ENCODE measurements around the gene OSBPL5. TPM values are rescaled to one million over a fixed set of nuclear protein-coding genes. Genes with fewer than 3 reads are reported as not detected.

OSBPL5 gene
- total and polyA plus RNA-seq, 4 donors: 15.2 to 51.5 (median 28.3) TPM

- Histone ChIP-seq H3K27me3 (ENCODE audit: control insufficient read depth in 3 of 3, insufficient read depth in 3 of 3, low read length in 2 of 3) (no peaks in the 10 kb centered on the region), H3K9ac (ENCODE audit: insufficient read depth in 1 of 2, low read length in 2 of 2) (no peak overlapping the region), H3K4me1 (ENCODE audit: control insufficient read depth in 5 of 5, insufficient read depth in 5 of 5, low read length in 5 of 5) (peaks cover 0 to 20% (median 8%) of the 10 kb centered on the region in 5 donors), H3K9me3 (ENCODE audit: control insufficient read depth in 4 of 4, insufficient read depth in 3 of 4, low read length in 3 of 4) (no peaks in the 10 kb centered on the region), H3K36me3 (ENCODE audit: control insufficient read depth in 4 of 4, insufficient read depth in 4 of 4, low read length in 4 of 4) (peaks cover 0 to 26% (median 1%) of the 10 kb centered on the region in 4 donors), H3K27ac (ENCODE audit: low read depth in 1 of 2, low read length in 1 of 2) (no peak overlapping the region), H3K4me3 (no peak overlapping the region)
- ATAC-seq (ENCODE audit: insufficient read depth, low FRiP score) (no peak), DNase-seq (no peak)
- no peak for TF ChIP-seq CTCF (IDR thresholded peaks at IDR 0.05; ENCODE audit: control extremely low read depth, extremely low read depth)
- 83 to 89% methylated on average over 12 of the region's 12 CpGs for WGBS, 2 donors
Observed at GRCh38 chr11:3046190-3046589, 118.9 kb downstream of the OSBPL5 start.

GRCh38 chr11:3044915-3045314, 120.2 kb downstream of the OSBPL5 start:
- Histone ChIP-seq H3K27ac (ENCODE audit: low read depth in 1 of 2, low read length in 1 of 2) (no peak overlapping the region), H3K9ac (ENCODE audit: insufficient read depth in 1 of 2, low read length in 2 of 2) (no peak overlapping the region), H3K36me3 (ENCODE audit: control insufficient read depth in 4 of 4, insufficient read depth in 4 of 4, low read length in 4 of 4) (peaks cover 0 to 35% (median 4%) of the 10 kb centered on the region in 4 donors), H3K4me1 (ENCODE audit: control insufficient read depth in 5 of 5, insufficient read depth in 5 of 5, low read length in 5 of 5) (peaks cover 0 to 20% (median 8%) of the 10 kb centered on the region in 5 donors), H3K27me3 (ENCODE audit: control insufficient read depth in 3 of 3, insufficient read depth in 3 of 3, low read length in 2 of 3) (no peaks in the 10 kb centered on the region), H3K4me3 (no peak overlapping the region), H3K9me3 (ENCODE audit: control insufficient read depth in 4 of 4, insufficient read depth in 3 of 4, low read length in 3 of 4) (no peaks in the 10 kb centered on the region)
- WGBS, 2 donors: 96 to 99% methylated on average over 12 of the region's 12 CpGs
- ATAC-seq (ENCODE audit: insufficient read depth, low FRiP score): no peak
- no peak for DNase-seq
- TF ChIP-seq CTCF (IDR thresholded peaks at IDR 0.05; ENCODE audit: control extremely low read depth, extremely low read depth): no peak

GRCh38 chr11:3044004-3044403, 121.1 kb downstream of the OSBPL5 start:
- Histone ChIP-seq H3K9ac (ENCODE audit: insufficient read depth in 1 of 2, low read length in 2 of 2) (no peak overlapping the region), H3K4me1 (ENCODE audit: control insufficient read depth in 5 of 5, insufficient read depth in 5 of 5, low read length in 5 of 5) (peaks cover 0 to 14% (median 8%) of the 10 kb centered on the region in 5 donors), H3K36me3 (ENCODE audit: control insufficient read depth in 4 of 4, insufficient read depth in 4 of 4, low read length in 4 of 4) (peaks cover 3 to 39% (median 5%) of the 10 kb centered on the region in 4 donors), H3K27ac (ENCODE audit: low read depth in 1 of 2, low read length in 1 of 2) (no peak overlapping the region), H3K27me3 (ENCODE audit: control insufficient read depth in 3 of 3, insufficient read depth in 3 of 3, low read length in 2 of 3) (no peaks in the 10 kb centered on the region), H3K4me3 (no peak overlapping the region), H3K9me3 (ENCODE audit: control insufficient read depth in 4 of 4, insufficient read depth in 3 of 4, low read length in 3 of 4) (no peaks in the 10 kb centered on the region)
- WGBS, 2 donors: 74 to 91% methylated on average over 6 of the region's 6 CpGs
- DNase-seq (no peak), ATAC-seq (ENCODE audit: insufficient read depth, low FRiP score) (no peak)
- TF ChIP-seq CTCF (IDR thresholded peaks at IDR 0.05; ENCODE audit: control extremely low read depth, extremely low read depth): no peak

GRCh38 chr11:3043315-3043871, 121.7 kb downstream of the OSBPL5 start:
- DNase-seq (no peak), ATAC-seq (ENCODE audit: insufficient read depth, low FRiP score) (peak; percentile 10)
- H3K27ac ChIP-seq (ENCODE audit: low read depth in 1 of 2, low read length in 1 of 2): no peak overlapping the region
- H3K9me3 ChIP-seq (ENCODE audit: control insufficient read depth in 4 of 4, insufficient read depth in 3 of 4, low read length in 3 of 4): no peaks in the 10 kb centered on the region
- no peaks in the 10 kb centered on the region for H3K27me3 ChIP-seq (ENCODE audit: control insufficient read depth in 3 of 3, insufficient read depth in 3 of 3, low read length in 2 of 3)
- WGBS, 2 donors: 84 to 91% methylated on average over 16 of the region's 16 CpGs
- no peak overlapping the region for H3K9ac ChIP-seq (ENCODE audit: insufficient read depth in 1 of 2, low read length in 2 of 2)
- H3K4me1 ChIP-seq (ENCODE audit: control insufficient read depth in 5 of 5, insufficient read depth in 5 of 5, low read length in 5 of 5): peaks cover 0 to 14% (median 8%) of the 10 kb centered on the region in 5 donors
- no peak overlapping the region for H3K4me3 ChIP-seq
- TF ChIP-seq CTCF (IDR thresholded peaks at IDR 0.05; ENCODE audit: control extremely low read depth, extremely low read depth): no peak
- peaks cover 3 to 43% (median 6%) of the 10 kb centered on the region in 4 donors for H3K36me3 ChIP-seq (ENCODE audit: control insufficient read depth in 4 of 4, insufficient read depth in 4 of 4, low read length in 4 of 4)

Data from lung (tissue), 12 donors.